GM04504 (cell line): Measurements from ENCODE around the gene NDRG4.

ENCODE experiments used
- DNase-seq: peaks from one replicate; pipeline ENCODE4 v3.0.0-alpha.2; 2012; ENCODE audit warnings: low read depth

NDRG4 gene

GRCh38 chr16:58499615-58500351 is at the start of gene NDRG4:
TSS of gene NDRG4 (plus strand) at chr16:58500143. CDS start at chr16:58500249, 106 bp downstream.
- DNase-seq: peak; percentile 63

GRCh38 chr16:58450590-58450989 is 49.4 kb upstream of the NDRG4 start:
- no peak for DNase-seq

- no peak for DNase-seq
These were observed 48.7 kb upstream of the NDRG4 start for GRCh38 chr16:58451265-58451689.

GRCh38 chr16:58451945-58452401 is 48.0 kb upstream of the NDRG4 start:
- DNase-seq: peak; percentile 29

- DNase-seq: no peak
These were observed 47.3 kb upstream of the NDRG4 start for GRCh38 chr16:58452640-58453039.

GRCh38 chr16:58454178-58454577 is 45.8 kb upstream of the NDRG4 start:
- no peak for DNase-seq

GRCh38 chr16:58454856-58455255 is 45.1 kb upstream of the NDRG4 start:
- DNase-seq: no peak

- no peak for DNase-seq
These were observed 44.2 kb upstream of the NDRG4 start for GRCh38 chr16:58455750-58456149.

- DNase-seq: no peak
These were observed 43.8 kb upstream of the NDRG4 start for GRCh38 chr16:58456193-58456592.

- DNase-seq: no peak
These were observed 41.2 kb upstream of the NDRG4 start for GRCh38 chr16:58458606-58459343.

- DNase-seq: peak; percentile 10
These were observed 40.4 kb upstream of the NDRG4 start for GRCh38 chr16:58459344-58460218.

GRCh38 chr16:58460219-58460610 is 39.7 kb upstream of the NDRG4 start:
- DNase-seq: no peak

GRCh38 chr16:58461056-58461455 is 38.9 kb upstream of the NDRG4 start:
- DNase-seq: no peak

GRCh38 chr16:58461640-58462039 is 38.3 kb upstream of the NDRG4 start:
- DNase-seq: no peak

GRCh38 chr16:58462089-58462488 is 37.9 kb upstream of the NDRG4 start:
- no peak for DNase-seq

- DNase-seq: no peak
These were observed 37.4 kb upstream of the NDRG4 start for GRCh38 chr16:58462499-58462996.

GRCh38 chr16:58462997-58463941 is 36.7 kb upstream of the NDRG4 start:
- DNase-seq: no peak

GRCh38 chr16:58464047-58464915 is 35.7 kb upstream of the NDRG4 start:
- DNase-seq: no peak

GRCh38 chr16:58464916-58465731 is 34.8 kb upstream of the NDRG4 start:
- DNase-seq: no peak
